ENCODE data around the gene ZNF839. TPM values are rescaled to one million over a fixed set of nuclear protein-coding genes. Genes with fewer than 3 reads are reported as not detected.

Gene ZNF839
- total RNA-seq, 4 donors from 2014 or later, result 10.6 to 19.9 (median 13.8) TPM

DNA sequence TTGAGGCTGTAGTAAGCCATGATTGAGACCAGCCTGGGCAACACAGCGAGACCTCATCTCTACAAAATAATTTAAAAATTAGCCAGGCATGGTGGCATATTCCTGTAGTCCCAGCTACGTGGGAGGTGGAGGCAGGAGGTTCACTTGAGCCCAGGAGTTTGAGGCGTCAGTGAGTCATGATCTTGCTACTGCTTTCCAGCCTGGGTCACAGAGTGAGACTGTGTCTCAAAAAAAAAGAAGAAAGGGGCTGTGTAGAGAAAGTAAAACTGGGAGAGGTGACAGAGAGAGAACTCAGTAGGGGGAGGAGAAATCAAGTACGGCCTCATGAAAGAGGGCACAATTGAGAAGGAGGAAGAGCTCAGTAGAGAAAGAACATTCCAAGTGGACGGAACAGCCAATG is 55.6 kb downstream of the ZNF839 start:
- H3K36me3 ChIP-seq, result peaks cover 0 to 38% (median 4%) of the 10 kb centered on the region in 3 donors
- H3K4me1 ChIP-seq, result peaks cover 0 to 13% (median 0%) of the 10 kb centered on the region in 4 donors
- no peak for DNase-seq (ENCODE audit: low spot score in 2 of 2)
- no peak overlapping the region for H3K27ac ChIP-seq
- no peaks in the 10 kb centered on the region for H3K27me3 ChIP-seq
- no peak overlapping the region for H3K4me3 ChIP-seq
- TF ChIP-seq, protein P1, sequence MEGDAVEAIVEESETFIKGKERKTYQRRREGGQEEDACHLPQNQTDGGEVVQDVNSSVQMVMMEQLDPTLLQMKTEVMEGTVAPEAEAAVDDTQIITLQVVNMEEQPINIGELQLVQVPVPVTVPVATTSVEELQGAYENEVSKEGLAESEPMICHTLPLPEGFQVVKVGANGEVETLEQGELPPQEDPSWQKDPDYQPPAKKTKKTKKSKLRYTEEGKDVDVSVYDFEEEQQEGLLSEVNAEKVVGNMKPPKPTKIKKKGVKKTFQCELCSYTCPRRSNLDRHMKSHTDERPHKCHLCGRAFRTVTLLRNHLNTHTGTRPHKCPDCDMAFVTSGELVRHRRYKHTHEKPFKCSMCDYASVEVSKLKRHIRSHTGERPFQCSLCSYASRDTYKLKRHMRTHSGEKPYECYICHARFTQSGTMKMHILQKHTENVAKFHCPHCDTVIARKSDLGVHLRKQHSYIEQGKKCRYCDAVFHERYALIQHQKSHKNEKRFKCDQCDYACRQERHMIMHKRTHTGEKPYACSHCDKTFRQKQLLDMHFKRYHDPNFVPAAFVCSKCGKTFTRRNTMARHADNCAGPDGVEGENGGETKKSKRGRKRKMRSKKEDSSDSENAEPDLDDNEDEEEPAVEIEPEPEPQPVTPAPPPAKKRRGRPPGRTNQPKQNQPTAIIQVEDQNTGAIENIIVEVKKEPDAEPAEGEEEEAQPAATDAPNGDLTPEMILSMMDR (IDR thresholded peaks at IDR 0.05), result no peak
- TF ChIP-seq POLR2A (IDR thresholded peaks at IDR 0.05), result no peak
- no peak for TF ChIP-seq EP300 (IDR thresholded peaks at IDR 0.05)
- no peaks in the 10 kb centered on the region for H3K9me3 ChIP-seq
- WGBS, 2 donors, result 89 to 91% methylated on average over 5 of the region's 5 CpGs

DNA sequence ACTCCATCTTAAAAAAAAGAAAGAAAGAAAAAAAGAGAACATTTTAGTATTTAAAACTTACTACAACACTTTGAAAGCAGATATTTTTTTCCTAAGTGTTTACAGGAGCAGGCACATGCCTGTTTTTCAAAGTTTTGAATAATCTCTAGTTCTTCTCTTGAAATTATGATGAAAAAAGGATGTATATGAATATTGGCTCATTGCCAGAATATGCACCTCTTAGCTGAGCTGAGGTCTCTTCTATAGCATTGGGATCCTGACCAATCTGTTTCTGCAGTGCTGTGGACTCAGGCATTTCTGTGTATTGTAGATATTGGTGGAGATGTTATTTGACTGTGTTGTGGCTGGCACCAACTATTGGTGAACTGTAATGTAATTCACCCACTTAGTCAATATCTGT is 58.1 kb downstream of the ZNF839 start:
- H3K36me3 ChIP-seq, result peaks cover 0 to 64% (median 4%) of the 10 kb centered on the region in 3 donors
- DNase-seq (ENCODE audit: low spot score in 2 of 2), result no peak
- no peak overlapping the region for H3K4me3 ChIP-seq
- TF ChIP-seq, protein P1 (IDR thresholded peaks at IDR 0.05), result no peak
- TF ChIP-seq POLR2A (IDR thresholded peaks at IDR 0.05) (no peak), EP300 (IDR thresholded peaks at IDR 0.05) (no peak)
- H3K4me1 ChIP-seq, result no peaks in the 10 kb centered on the region
- H3K27ac ChIP-seq, result no peak overlapping the region
- no peaks in the 10 kb centered on the region for H3K27me3 ChIP-seq
- H3K9me3 ChIP-seq, result no peaks in the 10 kb centered on the region

DNA sequence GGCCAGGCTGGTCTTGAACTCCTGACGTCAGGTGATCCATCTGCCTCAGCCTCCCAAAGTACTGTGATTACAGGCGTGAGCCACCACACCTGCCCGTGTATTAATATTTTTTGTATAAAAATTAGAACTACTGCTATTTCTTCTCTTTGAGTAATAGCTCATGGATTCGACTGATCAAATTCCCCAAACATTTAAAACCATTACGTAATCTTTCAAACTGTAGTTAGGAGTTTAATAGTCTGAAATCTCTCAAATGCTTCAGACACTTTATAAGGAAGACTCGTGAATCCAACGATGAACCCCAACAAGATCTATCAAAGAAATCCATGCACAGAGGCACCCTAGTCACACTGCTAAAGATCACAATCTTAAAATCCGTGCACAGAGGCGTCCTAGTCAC is 59.3 kb downstream of the ZNF839 start:
- WGBS, 2 donors, result 95 to 97% methylated on average over 9 of the region's 9 CpGs
- H3K4me3 ChIP-seq, result no peak overlapping the region
- no peaks in the 10 kb centered on the region for H3K4me1 ChIP-seq
- TF ChIP-seq EP300 (IDR thresholded peaks at IDR 0.05), result no peak
- TF ChIP-seq POLR2A (IDR thresholded peaks at IDR 0.05), result no peak
- TF ChIP-seq, protein P1 (IDR thresholded peaks at IDR 0.05), result no peak
- no peaks in the 10 kb centered on the region for H3K9me3 ChIP-seq
- DNase-seq (ENCODE audit: low spot score in 2 of 2), result no peak
- H3K36me3 ChIP-seq, result peaks cover 0 to 75% (median 4%) of the 10 kb centered on the region in 3 donors
- H3K27ac ChIP-seq, result no peak overlapping the region
- H3K27me3 ChIP-seq, result no peaks in the 10 kb centered on the region

DNA sequence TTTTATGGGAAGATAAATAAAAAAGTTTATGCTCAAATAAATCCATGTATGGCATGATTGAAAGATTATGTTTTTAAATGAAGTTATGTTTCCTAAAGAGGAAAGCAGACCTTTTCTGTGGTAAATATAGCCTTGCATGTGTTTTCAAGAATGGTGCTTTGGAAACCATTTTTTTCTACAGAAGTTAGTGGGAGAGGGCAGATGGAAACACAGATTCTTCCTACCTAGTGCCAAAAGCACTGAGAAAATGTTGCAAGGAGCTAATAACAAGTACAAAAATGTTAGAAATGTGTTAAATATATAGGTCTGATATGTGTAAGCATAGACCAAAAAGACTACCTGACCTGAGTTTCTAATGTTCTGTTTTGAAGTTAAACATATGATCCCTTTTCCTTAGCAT is 67.5 kb downstream of the ZNF839 start:
- Histone ChIP-seq H3K27ac (no peak overlapping the region), H3K4me1 (peaks cover 0 to 22% (median 4%) of the 10 kb centered on the region in 4 donors), H3K27me3 (no peaks in the 10 kb centered on the region), H3K4me3 (no peak overlapping the region), H3K36me3 (peaks cover 0 to 58% (median 0%) of the 10 kb centered on the region in 3 donors), H3K9me3 (no peaks in the 10 kb centered on the region)
- TF ChIP-seq EP300 (IDR thresholded peaks at IDR 0.05), result no peak
- TF ChIP-seq POLR2A (IDR thresholded peaks at IDR 0.05), result no peak
- TF ChIP-seq, protein P1 (IDR thresholded peaks at IDR 0.05), result no peak
- no peak for DNase-seq (ENCODE audit: low spot score in 2 of 2)

DNA sequence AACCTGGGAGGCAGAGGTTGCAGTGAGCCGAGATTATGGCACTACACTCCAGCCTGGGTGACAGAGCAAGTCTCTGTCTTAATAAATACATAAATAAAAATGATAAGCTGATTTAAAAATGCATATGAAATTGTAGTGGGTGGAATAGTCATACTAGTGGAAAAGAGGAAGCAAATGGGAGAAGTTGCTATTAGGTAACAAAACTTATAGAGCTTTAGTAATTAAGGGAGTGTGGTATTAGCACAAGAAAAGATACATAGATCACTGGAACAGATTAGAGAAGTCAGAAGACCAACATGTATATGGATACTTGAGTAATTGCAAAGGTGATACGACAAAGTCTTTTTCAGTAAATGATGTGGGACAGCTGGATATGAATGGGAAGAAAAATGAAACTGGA is 69.7 kb downstream of the ZNF839 start:
- peaks cover 0 to 40% (median 0%) of the 10 kb centered on the region in 3 donors for H3K36me3 ChIP-seq
- H3K27ac ChIP-seq, result no peak overlapping the region
- TF ChIP-seq POLR2A (IDR thresholded peaks at IDR 0.05) (no peak), EP300 (IDR thresholded peaks at IDR 0.05) (no peak)
- TF ChIP-seq, protein P1 (IDR thresholded peaks at IDR 0.05), result no peak
- no peak for DNase-seq (ENCODE audit: low spot score in 2 of 2)
- H3K27me3 ChIP-seq, result no peaks in the 10 kb centered on the region
- 79 to 88% methylated on average over 2 of the region's 2 CpGs for WGBS, 2 donors
- no peak overlapping the region for H3K4me3 ChIP-seq
- no peaks in the 10 kb centered on the region for H3K9me3 ChIP-seq
- H3K4me1 ChIP-seq, result peaks cover 0 to 22% (median 4%) of the 10 kb centered on the region in 4 donors

All from tibial nerve (tissue), 4 donors.